Caco-2 (cell line): ENCODE data around the gene CPED1. TPM values are rescaled to one million over a fixed set of nuclear protein-coding genes. Genes with fewer than 3 reads are reported as not detected.

Source experiments
- BruUV-seq: library from RNA; stranded (reverse); fragments of 400-500 nt; replicated peaks from 2 replicates; lab custom pipeline; 2021; lab: Mats Ljungman, UMichigan
- CTCF ChIA-PET: fragments of 300-600 bp; sonication (Branson Sonifier 250); formaldehyde crosslinking; loops from one replicate; lab custom pipeline; 2022; ENCODE audit warnings: antibody characterized with exemption; lab: Charles Lee
- POLR2A ChIA-PET: fragments of 300-600 bp; sonication (Branson Sonifier 250); formaldehyde crosslinking; loops from one replicate; lab custom pipeline; 2022; ENCODE audit warnings: antibody characterized with exemption; lab: Charles Lee
- DNase-seq, 2 experiments: peaks; one replicate each; pipeline versions ENCODE4 v3.0.0 to v3.0.0-alpha.2; 2020 to 2022
- H3K27me3 ChIP-seq: replicated peaks from 2 replicates; pipeline ENCODE4 v1.6.0; 2011; ENCODE audit warnings: low read length; ENCODE audit not compliant: control insufficient read depth, insufficient read depth
- H3K36me3 ChIP-seq: 2 replicates; pipeline ENCODE4 v1.5.1; 2011; ENCODE audit warnings: low read length; ENCODE audit not compliant: control insufficient read depth, insufficient read depth
- H3K4me1 ChIP-seq: fragments of 250-450 bp; sonication (Bioruptor Pico); 2 replicates; pipeline ENCODE4 v1.5.1; 2020; ENCODE audit warnings: mild to moderate bottlenecking
- H3K4me3 ChIP-seq: 2 replicates; pipeline ENCODE4 v1.5.1; 2011; ENCODE audit warnings: low read depth, mild to moderate bottlenecking, control low read depth, low read length
- H3K9me3 ChIP-seq: fragments of 250-450 bp; sonication (Bioruptor Pico); 2 replicates; pipeline ENCODE4 v1.5.1; 2020; ENCODE audit warnings: mild to moderate bottlenecking, moderate library complexity
- H3K27ac Mint-ChIP-seq: one replicate; pipeline ENCODE4 v1.8.0; 2022; ENCODE audit warnings: mixed read lengths; ENCODE audit not compliant: unreplicated experiment
- H3K27me3 Mint-ChIP-seq: one replicate; pipeline ENCODE4 v1.8.0; 2022; ENCODE audit warnings: mixed read lengths; ENCODE audit not compliant: insufficient read depth, unreplicated experiment
- H3K36me3 Mint-ChIP-seq: one replicate; pipeline ENCODE4 v1.8.0; 2022; ENCODE audit warnings: mild to moderate bottlenecking, mixed read lengths; ENCODE audit not compliant: insufficient read depth, unreplicated experiment
- H3K4me1 Mint-ChIP-seq: one replicate; pipeline ENCODE4 v1.8.0; 2022; ENCODE audit warnings: low read depth, mixed read lengths; ENCODE audit not compliant: unreplicated experiment
- H3K4me3 Mint-ChIP-seq: one replicate; pipeline ENCODE4 v1.8.0; 2022; ENCODE audit warnings: mild to moderate bottlenecking, moderate library complexity, mixed read lengths; ENCODE audit not compliant: unreplicated experiment
- H3K9me3 Mint-ChIP-seq: one replicate; pipeline ENCODE4 v1.8.0; 2022; ENCODE audit warnings: mixed read lengths; ENCODE audit not compliant: unreplicated experiment
- CTCF ChIP-seq, 2 experiments: fragments of 200-600 bp in 1 of 2; IDR thresholded peaks; 1 replicate in 1 of 2; 2 replicates in 1 of 2; pipeline versions ENCODE4 v1.5.1 to v1.8.0; 2011 to 2022; ENCODE audit warnings: antibody characterized with exemption in 1 of 2, control low read depth in 1 of 2, inconsistent platforms in 1 of 2, low read depth in 1 of 2, low read length in 1 of 2, mild to moderate bottlenecking in 1 of 2, moderate library complexity in 1 of 2; ENCODE audit not compliant: insufficient read depth in 1 of 2, severe bottlenecking in 1 of 2, unreplicated experiment in 1 of 2
- intact Hi-C: fragments of 100-400 bp; cut with micrococcal nuclease; formaldehyde crosslinking; loops from one replicate; pipeline ENCODE4 v1.10.0; 2022; ENCODE audit not compliant: unreplicated experiment
- total RNA-seq: library from RNA; stranded (reverse); gene quantifications from 2 replicates; pipeline ENCODE4 v1.2.3, GENCODE V29; 2022

CPED1 gene
- total RNA-seq, 1 experiment from 2014 or later, result 0.23 TPM

DNA sequence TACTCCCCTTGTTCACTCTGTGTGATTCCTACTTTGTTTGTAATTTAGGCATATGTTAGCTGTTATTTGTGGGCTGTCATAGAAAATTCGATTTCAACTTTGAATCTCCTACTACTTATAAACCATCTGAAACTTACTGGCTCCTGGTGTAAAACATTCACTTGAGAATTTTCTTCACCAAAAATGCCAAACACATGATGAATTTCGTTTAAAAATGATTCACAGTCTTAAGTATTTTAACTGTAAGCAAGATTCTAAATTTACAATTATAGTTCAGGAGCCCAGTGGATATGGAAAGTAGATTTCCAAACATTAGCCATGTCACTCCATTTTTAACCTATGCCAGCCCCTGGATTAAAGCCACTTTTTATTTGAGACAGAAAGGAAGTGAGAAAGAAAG, 3.1 kb downstream of the CPED1 start:
- Histone ChIP-seq H3K9me3 (no peaks in the 10 kb centered on the region), H3K4me3 (no peak overlapping the region), H3K36me3 (no peaks in the 10 kb centered on the region), H3K27me3 (0 out of 2 replicates have a peak, but pooled peaks cover 2% of the 10 kb centered on the region), H3K4me1 (no peaks in the 10 kb centered on the region; the same call in 1 of the 2 replicates)
- H3K36me3 Mint-ChIP-seq, result no peaks in the 10 kb centered on the region
- BruUV-seq, result no TSS peak
- intact Hi-C loops, result no loop called here
- TF ChIP-seq CTCF (IDR thresholded peaks at IDR 0.05; ENCODE audit: insufficient read depth in 1 of 2, low read depth in 1 of 2, low read length in 1 of 2, severe bottlenecking in 1 of 2, unreplicated experiment in 1 of 2), result no peak
- peaks cover 7% of the 10 kb centered on the region for H3K4me1 Mint-ChIP-seq
- H3K9me3 Mint-ChIP-seq, result no peaks in the 10 kb centered on the region
- H3K27ac Mint-ChIP-seq, result no peak overlapping the region
- ChIA-PET POLR2A (no interaction called here), CTCF (no interaction called here)
- H3K4me3 Mint-ChIP-seq, result no peak overlapping the region
- peaks cover 6% of the 10 kb centered on the region for H3K27me3 Mint-ChIP-seq
- no peak for DNase-seq

GRCh38 chr7:120992272-120992964, 3.9 kb downstream of the CPED1 start:
- Histone ChIP-seq H3K36me3 (no peaks in the 10 kb centered on the region), H3K27me3 (0 out of 2 replicates have a peak, but pooled peaks cover 2% of the 10 kb centered on the region), H3K4me1 (no peaks in the 10 kb centered on the region; the same call in 1 of the 2 replicates), H3K9me3 (no peaks in the 10 kb centered on the region), H3K4me3 (no peak overlapping the region)
- H3K36me3 Mint-ChIP-seq, result no peaks in the 10 kb centered on the region
- peaks cover 7% of the 10 kb centered on the region for H3K4me1 Mint-ChIP-seq
- H3K27me3 Mint-ChIP-seq, result peaks cover 6% of the 10 kb centered on the region
- no TSS peak for BruUV-seq
- H3K27ac Mint-ChIP-seq, result no peak overlapping the region
- no peak for TF ChIP-seq CTCF (IDR thresholded peaks at IDR 0.05; ENCODE audit: insufficient read depth in 1 of 2, low read depth in 1 of 2, low read length in 1 of 2, severe bottlenecking in 1 of 2, unreplicated experiment in 1 of 2)
- DNase-seq, result no peak
- H3K4me3 Mint-ChIP-seq, result no peak overlapping the region
- H3K9me3 Mint-ChIP-seq, result no peaks in the 10 kb centered on the region
- CTCF ChIA-PET, result no interaction called here
- POLR2A ChIA-PET, result no interaction called here
- intact Hi-C loops, result no loop called here

GRCh38 chr7:120992965-120993494, 4.5 kb downstream of the CPED1 start:
- CTCF ChIA-PET, result no interaction called here
- no peak for DNase-seq

More at GRCh38 chr7:120992965-120993494, 4.5 kb downstream of the CPED1 start:
- no peak for TF ChIP-seq CTCF (IDR thresholded peaks at IDR 0.05; ENCODE audit: insufficient read depth in 1 of 2, low read depth in 1 of 2, low read length in 1 of 2, severe bottlenecking in 1 of 2, unreplicated experiment in 1 of 2)
- Histone ChIP-seq H3K36me3 (no peaks in the 10 kb centered on the region), H3K9me3 (no peaks in the 10 kb centered on the region), H3K4me3 (no peak overlapping the region), H3K27me3 (0 out of 2 replicates have a peak, but pooled peaks cover 2% of the 10 kb centered on the region), H3K4me1 (no peaks in the 10 kb centered on the region; the same call in 1 of the 2 replicates)
- peaks cover 6% of the 10 kb centered on the region for H3K27me3 Mint-ChIP-seq
- intact Hi-C loops, result no loop called here
- no peak overlapping the region for H3K27ac Mint-ChIP-seq
- no peaks in the 10 kb centered on the region for H3K9me3 Mint-ChIP-seq
- H3K36me3 Mint-ChIP-seq, result no peaks in the 10 kb centered on the region
- H3K4me1 Mint-ChIP-seq, result peaks cover 7% of the 10 kb centered on the region
- no peak overlapping the region for H3K4me3 Mint-ChIP-seq
- POLR2A ChIA-PET, result no interaction called here
- BruUV-seq, result no TSS peak
